Panc1 (cell line): ENCODE data around the gene SGPP1. TPM values are rescaled to one million over a fixed set of nuclear protein-coding genes. Genes with fewer than 3 reads are reported as not detected.

Source experiments
- ATAC-seq: fragments of 200-7000 bp; cut with Tn5 transposase; 2 replicates; pipeline ENCODE4 v1.9.1; 2020; ENCODE audit warnings: mild to moderate bottlenecking, moderate library complexity
- BruUV-seq: library from RNA; stranded (reverse); fragments of 400-500 nt; replicated peaks from 2 replicates; lab custom pipeline; 2021; lab: Mats Ljungman, UMichigan
- CTCF ChIA-PET: fragments of 300-600 bp; sonication (Branson Sonifier 250); formaldehyde crosslinking; loops from one replicate; lab custom pipeline; 2022; ENCODE audit warnings: antibody characterized with exemption; lab: Charles Lee
- POLR2A ChIA-PET: fragments of 300-600 bp; sonication (Branson Sonifier 250); formaldehyde crosslinking; loops from one replicate; lab custom pipeline; 2022; ENCODE audit warnings: antibody characterized with exemption; lab: Charles Lee
- DNase-seq: peaks from one replicate; pipeline ENCODE4 v3.0.0-alpha.2; 2010; ENCODE audit warnings: low read depth, low spot score
- H3K27ac ChIP-seq: 2 replicates; pipeline ENCODE4 v1.5.1; 2011; ENCODE audit warnings: mild to moderate bottlenecking, low read length, inconsistent platforms
- H3K27me3 ChIP-seq: fragments of 200-500 bp; sonication (Bioruptor generic); 2 replicates; pipeline ENCODE4 v1.6.0; 2014; ENCODE audit warnings: low read length, inconsistent platforms; ENCODE audit not compliant: control insufficient read depth, insufficient read depth
- H3K36me3 ChIP-seq: fragments of 200-500 bp; sonication (Bioruptor generic); 2 replicates; pipeline ENCODE4 v1.5.1; 2014; ENCODE audit warnings: inconsistent platforms, mild to moderate bottlenecking, low read length, moderate library complexity; ENCODE audit not compliant: control insufficient read depth, insufficient read depth
- H3K4me1 ChIP-seq: 2 replicates; pipeline ENCODE4 v1.5.1; 2011; ENCODE audit warnings: inconsistent platforms, mild to moderate bottlenecking, low read length, moderate library complexity; ENCODE audit not compliant: control insufficient read depth, insufficient read depth
- H3K4me3 ChIP-seq, 2 experiments: 2 replicates each; pipeline ENCODE4 v1.5.1; 2011 to 2012; ENCODE audit warnings: low read depth in 2 of 2, low read length in 2 of 2, mild to moderate bottlenecking in 2 of 2, inconsistent platforms in 1 of 2, moderate library complexity in 1 of 2
- H3K9me3 ChIP-seq: fragments of 200-500 bp; sonication (Bioruptor generic); 2 replicates; pipeline ENCODE4 v1.5.1; 2014; ENCODE audit warnings: low read depth, mild to moderate bottlenecking, inconsistent platforms, low read length, moderate library complexity; ENCODE audit not compliant: control insufficient read depth, insufficient read depth
- POLR2AphosphoS5 ChIP-seq: IDR thresholded peaks from 2 replicates; pipeline ENCODE4 v1.6.1; 2012; ENCODE audit warnings: mild to moderate bottlenecking, low read depth, low read length, moderate library complexity
- REST ChIP-seq, 2 experiments: IDR thresholded peaks; 2 replicates each; pipeline ENCODE4 v1.6.1; 2011 to 2012; ENCODE audit warnings: low read depth in 2 of 2, control low read depth in 1 of 2, low read length in 1 of 2, mild to moderate bottlenecking in 1 of 2, moderate library complexity in 1 of 2; ENCODE audit not compliant: insufficient read depth in 1 of 2
- SIN3A ChIP-seq: IDR thresholded peaks from 2 replicates; pipeline ENCODE4 v1.6.1; 2012; ENCODE audit warnings: low read depth, mild to moderate bottlenecking, low read length, moderate library complexity, borderline replicate concordance; ENCODE audit not compliant: insufficient read depth
- TCF7L2 ChIP-seq: IDR thresholded peaks from 2 replicates; pipeline ENCODE4 v1.6.1; 2011; ENCODE audit warnings: mild to moderate bottlenecking, low read depth, low read length, inconsistent platforms
- in situ Hi-C: cut with HindIII; loops from 2 replicates; pipeline ENCODE4 v1.10.0; 2016; ENCODE audit warnings: low sequenced_read_pairs, low pct_unique_long_range_greater_than_20kb
- intact Hi-C: fragments of 100-400 bp; cut with micrococcal nuclease; formaldehyde crosslinking; loops from one replicate; pipeline ENCODE4 v1.10.0; 2022; ENCODE audit not compliant: unreplicated experiment
- total RNA-seq: library from RNA; stranded (reverse); gene quantifications from one replicate; pipeline ENCODE4 v1.2.1, GENCODE V29; 2021; ENCODE audit not compliant: unreplicated experiment
- TF ChIP-seq, protein P1 (sequence below): fragments of 450-650 bp; IDR thresholded peaks from 2 replicates; pipeline ENCODE4 v1.5.1; 2017; ENCODE audit warnings: mild to moderate bottlenecking

SGPP1 gene
- total RNA-seq, 1 experiment from 2014 or later, result 30.0 TPM

DNA sequence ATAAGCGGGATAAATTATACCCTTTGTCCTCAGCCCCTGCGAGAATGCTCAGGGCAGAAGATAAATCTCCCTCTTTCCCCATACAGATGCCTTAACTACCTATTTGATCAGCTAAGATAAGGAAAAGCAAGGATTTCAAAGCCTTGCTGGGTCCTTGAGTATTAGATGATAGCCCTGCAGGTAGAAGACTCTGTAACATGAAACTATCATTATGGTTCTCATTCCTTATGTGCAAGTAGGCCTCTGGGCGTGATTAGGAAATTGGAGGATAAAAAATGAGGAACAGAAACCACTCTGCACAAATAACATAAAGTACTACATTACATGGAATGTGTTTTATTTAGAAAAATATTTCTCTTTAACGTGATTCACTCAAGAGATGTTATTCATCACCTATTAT is 71.7 kb downstream of the SGPP1 start:
- intact Hi-C loops, result no loop called here
- H3K36me3 ChIP-seq, result no peaks in the 10 kb centered on the region
- TF ChIP-seq, protein P1, sequence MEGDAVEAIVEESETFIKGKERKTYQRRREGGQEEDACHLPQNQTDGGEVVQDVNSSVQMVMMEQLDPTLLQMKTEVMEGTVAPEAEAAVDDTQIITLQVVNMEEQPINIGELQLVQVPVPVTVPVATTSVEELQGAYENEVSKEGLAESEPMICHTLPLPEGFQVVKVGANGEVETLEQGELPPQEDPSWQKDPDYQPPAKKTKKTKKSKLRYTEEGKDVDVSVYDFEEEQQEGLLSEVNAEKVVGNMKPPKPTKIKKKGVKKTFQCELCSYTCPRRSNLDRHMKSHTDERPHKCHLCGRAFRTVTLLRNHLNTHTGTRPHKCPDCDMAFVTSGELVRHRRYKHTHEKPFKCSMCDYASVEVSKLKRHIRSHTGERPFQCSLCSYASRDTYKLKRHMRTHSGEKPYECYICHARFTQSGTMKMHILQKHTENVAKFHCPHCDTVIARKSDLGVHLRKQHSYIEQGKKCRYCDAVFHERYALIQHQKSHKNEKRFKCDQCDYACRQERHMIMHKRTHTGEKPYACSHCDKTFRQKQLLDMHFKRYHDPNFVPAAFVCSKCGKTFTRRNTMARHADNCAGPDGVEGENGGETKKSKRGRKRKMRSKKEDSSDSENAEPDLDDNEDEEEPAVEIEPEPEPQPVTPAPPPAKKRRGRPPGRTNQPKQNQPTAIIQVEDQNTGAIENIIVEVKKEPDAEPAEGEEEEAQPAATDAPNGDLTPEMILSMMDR, result no peak
- TF ChIP-seq POLR2AphosphoS5 (no peak), SIN3A (no peak), REST (IDR thresholded peaks at IDR 0.05; ENCODE audit: insufficient read depth in 1 of 2, low read depth in 2 of 2, low read length in 1 of 2) (no peak), TCF7L2 (no peak)

DNA sequence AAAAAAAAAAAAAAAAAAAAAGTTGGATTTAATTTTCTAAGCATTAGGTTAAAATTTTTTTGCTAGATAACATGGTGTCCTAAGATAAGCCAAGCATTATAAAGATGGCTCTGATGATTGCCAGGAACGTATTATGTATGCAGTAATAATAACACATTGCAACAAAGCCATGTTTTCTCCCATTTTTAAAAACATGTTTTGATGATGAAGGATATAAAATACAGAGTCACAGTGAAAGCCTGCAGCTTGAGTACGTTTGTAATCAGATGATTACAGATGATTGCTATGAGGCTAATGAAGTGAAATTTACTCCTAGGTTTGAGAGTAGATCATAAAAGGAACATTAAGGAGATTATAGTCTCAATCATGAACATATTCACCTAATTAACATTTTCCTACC is 72.9 kb downstream of the SGPP1 start:
- DNase-seq (no peak), ATAC-seq (no peak)
- Histone ChIP-seq H3K4me3 (no peak overlapping the region), H3K27ac (no peak overlapping the region), H3K27me3 (no peaks in the 10 kb centered on the region), H3K36me3 (no peaks in the 10 kb centered on the region), H3K9me3 (no peaks in the 10 kb centered on the region), H3K4me1 (no peaks in the 10 kb centered on the region)
- CTCF ChIA-PET, result no interaction called here
- in situ Hi-C loops, result no loop called here
- BruUV-seq, result no TSS peak
- intact Hi-C loops, result no loop called here
- TF ChIP-seq, protein P1, result no peak
- no peak for TF ChIP-seq POLR2AphosphoS5
- TF ChIP-seq REST (IDR thresholded peaks at IDR 0.05; ENCODE audit: insufficient read depth in 1 of 2, low read depth in 2 of 2, low read length in 1 of 2), result no peak
- no peak for TF ChIP-seq SIN3A
- no peak for TF ChIP-seq TCF7L2
- POLR2A ChIA-PET, result interaction anchor here (0.6 kb wide), 1 partner anchor 869 kb away, joined by 11 read pairs; no protein-coding TSS in a partner anchor

More for the DNA sequence above, 71.7 kb downstream of the SGPP1 start:
- in situ Hi-C loops, result no loop called here
- Histone ChIP-seq H3K27me3 (no peaks in the 10 kb centered on the region), H3K4me1 (no peaks in the 10 kb centered on the region), H3K4me3 (no peak overlapping the region), H3K27ac (no peak overlapping the region), H3K9me3 (no peaks in the 10 kb centered on the region)
- BruUV-seq, result no TSS peak
- CTCF ChIA-PET, result no interaction called here
- DNase-seq (no peak), ATAC-seq (no peak)
- POLR2A ChIA-PET, result no interaction called here
